Heart left ventricle (tissue), 16 donors: ENCODE data around the gene ABL2. TPM values are rescaled to one million over a fixed set of nuclear protein-coding genes. Genes with fewer than 3 reads are reported as not detected.
"Not testable (repeated sequence)": the region's sequence is repeated elsewhere in the genome, so short reads cannot be mapped to it uniquely, and the experiment has no call there.

Experiments used
- ATAC-seq, 4 donors: fragments of 200-7000 bp; cut with Tn5 transposase; one replicate each; pipeline ENCODE4 v1.9.1; 2020 to 2022; ENCODE audit warnings: moderate library complexity in 4 of 4, mild to moderate bottlenecking in 3 of 4, moderate number of reproducible peaks in 1 of 4
- DNase-seq, 5 donors: peaks; one replicate each; pipeline ENCODE4 v3.0.0-alpha.2; 2020
- H3K27ac ChIP-seq, 12 donors: fragments of 200-600 bp; sonication (generic) in 4 of 12; one replicate each; pipeline versions ENCODE4 v1.5.0 to v1.8.0; 2016 to 2022; ENCODE audit warnings: mild to moderate bottlenecking in 2 of 12
- H3K27me3 ChIP-seq, 9 donors: fragments of 200-600 bp; sonication (generic) in 2 of 9; one replicate each; pipeline versions ENCODE4 v1.5.1 to v1.8.0; 2016 to 2022; ENCODE audit warnings: mild to moderate bottlenecking in 3 of 9
- H3K36me3 ChIP-seq, 9 donors: fragments of 200-600 bp; sonication (generic) in 2 of 9; one replicate each; pipeline versions ENCODE4 v1.5.0 to v1.8.0; 2018 to 2022; ENCODE audit warnings: mild to moderate bottlenecking in 2 of 9
- H3K4me1 ChIP-seq, 12 donors: fragments of 200-600 bp; sonication (generic) in 4 of 12; one replicate each; pipeline versions ENCODE4 v1.5.0 to v1.8.0; 2016 to 2022; ENCODE audit warnings: mild to moderate bottlenecking in 3 of 12
- H3K4me3 ChIP-seq, 12 donors: fragments of 200-600 bp; sonication (generic) in 4 of 12; one replicate each; pipeline versions ENCODE4 v1.5.0 to v1.8.0; 2017 to 2022; ENCODE audit warnings: mild to moderate bottlenecking in 9 of 12, moderate library complexity in 4 of 12
- H3K9me3 ChIP-seq, 12 donors: fragments of 200-600 bp; sonication (generic) in 4 of 12; one replicate each; pipeline versions ENCODE4 v1.5.0 to v1.8.0; 2016 to 2022; ENCODE audit warnings: mild to moderate bottlenecking in 1 of 12
- POLR2A ChIP-seq, 2 donors: fragments of 450-650 bp; IDR thresholded peaks; one replicate each; pipeline ENCODE4 v1.6.1; 2017; ENCODE audit warnings: antibody characterized with exemption in 2 of 2, mild to moderate bottlenecking in 2 of 2, moderate library complexity in 2 of 2
- WGBS, 4 donors: extraction: QIAGEN DNeasy Blood & Tissue Kit in 2 of 4; methylation state at CpG; one replicate each; pipeline versions ENCODE4 v1.1.5 to v1.1.7; 2013 to 2018; 5-methylcytosine and 5-hydroxymethylcytosine counted together
- intact Hi-C, 10 donors: fragments of 100-400 bp; cut with DNase I; formaldehyde crosslinking; loops; one replicate each; pipeline versions ENCODE4 v1.11.1 to v1.14.2; 2022
- polyA plus RNA-seq, 2 donors: library from polyadenylated mRNA; stranded (reverse); fragments of 200-250 nt; gene quantifications; one replicate each; pipeline ENCODE4 v1.2.3, GENCODE V29; 2013
- total RNA-seq, 9 donors: library from RNA; depleted of rRNA in 2 of 9; stranded (reverse); fragments of >200 nt in 2 of 9; fragmentation: NEBNext Ultra II Directional in 3 of 9; extraction: Animal tissue kit (Norgen Biotek cat#: 25700) in 3 of 9; gene quantifications; one replicate each; pipeline versions ENCODE4 v1.1.0 to v1.2.4, GENCODE V29; 2016 to 2023
- TF ChIP-seq, protein P1 (sequence below), 12 donors: fragments of 200-600 bp; sonication (generic) in 4 of 12; IDR thresholded peaks; one replicate each; pipeline versions ENCODE4 v1.5.0 to v1.8.0; 2018 to 2022; ENCODE audit warnings: antibody characterized with exemption in 12 of 12, mild to moderate bottlenecking in 5 of 12
- donor health status: ischemic (EF 13 %, LVEDD 7.1; RV severe dilation, severe dysfunction).
- donor health status: healthy with polysubstance abuse.
- donor health status: DM: no; HTN: yes; CAD: no.
- donor health status: DM: no; HTN: no; CAD: no.
- donor health status: ischemic (EF 25% LVEDD 6.9; RV normal size, moderate dysfunction).
- donor health status: ischemic (EF 25% LVEDD 5.7; RV mildly dilated, moderate dysfunction).
- donor health status: healthy.
- donor health status: DM: yes; HTN: yes; CAD: no.
- donor health status: ischemic (EF 35%, LVEDD 5.7; RV mildly dilated, moderate dysfunction).
- donor health status: nonischemic (EF 11% LVEDD 7.7; RV severe dilation, severe dysfunction).
- donor health status: DM: yes; HTN: yes; CAD: no.
- donor health status: PGD.
- donor health status: ischemic (EF 29% LVEDD 5.4; RV normal size, mild dysfunction).
- donor health status: nonischemic (EF 23%, LVEDD 6.1; RV moderate dilation, normal function).

Gene ABL2
- total and polyA plus RNA-seq, 11 donors, result 2.5 to 22.0 (median 10.2) TPM

DNA sequence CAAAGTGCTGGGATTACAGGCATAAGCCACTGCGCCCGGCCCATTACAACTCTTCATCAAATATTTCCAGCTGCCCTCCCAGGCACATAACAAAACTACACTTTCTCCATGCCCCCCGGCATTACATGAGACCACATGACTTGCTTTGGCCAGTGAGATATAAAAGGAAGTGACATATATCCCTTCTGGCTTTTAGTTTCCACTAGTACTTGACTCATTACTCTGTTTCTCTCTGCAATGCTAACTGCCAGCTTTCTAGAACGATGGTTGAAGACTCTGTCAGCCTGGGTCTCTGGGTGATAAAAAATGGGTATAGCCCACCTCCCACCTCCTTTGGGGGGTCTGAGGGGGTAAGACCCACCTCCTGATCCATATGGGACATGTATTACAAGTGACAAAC is 24.2 kb downstream of the ABL2 start:
- H3K4me3 ChIP-seq, result no peak overlapping the region
- TF ChIP-seq, protein P1, sequence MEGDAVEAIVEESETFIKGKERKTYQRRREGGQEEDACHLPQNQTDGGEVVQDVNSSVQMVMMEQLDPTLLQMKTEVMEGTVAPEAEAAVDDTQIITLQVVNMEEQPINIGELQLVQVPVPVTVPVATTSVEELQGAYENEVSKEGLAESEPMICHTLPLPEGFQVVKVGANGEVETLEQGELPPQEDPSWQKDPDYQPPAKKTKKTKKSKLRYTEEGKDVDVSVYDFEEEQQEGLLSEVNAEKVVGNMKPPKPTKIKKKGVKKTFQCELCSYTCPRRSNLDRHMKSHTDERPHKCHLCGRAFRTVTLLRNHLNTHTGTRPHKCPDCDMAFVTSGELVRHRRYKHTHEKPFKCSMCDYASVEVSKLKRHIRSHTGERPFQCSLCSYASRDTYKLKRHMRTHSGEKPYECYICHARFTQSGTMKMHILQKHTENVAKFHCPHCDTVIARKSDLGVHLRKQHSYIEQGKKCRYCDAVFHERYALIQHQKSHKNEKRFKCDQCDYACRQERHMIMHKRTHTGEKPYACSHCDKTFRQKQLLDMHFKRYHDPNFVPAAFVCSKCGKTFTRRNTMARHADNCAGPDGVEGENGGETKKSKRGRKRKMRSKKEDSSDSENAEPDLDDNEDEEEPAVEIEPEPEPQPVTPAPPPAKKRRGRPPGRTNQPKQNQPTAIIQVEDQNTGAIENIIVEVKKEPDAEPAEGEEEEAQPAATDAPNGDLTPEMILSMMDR (IDR thresholded peaks at IDR 0.05), result no peak
- no peak for TF ChIP-seq POLR2A (IDR thresholded peaks at IDR 0.05)
- ATAC-seq, result no peak
- H3K4me1 ChIP-seq, result peaks cover 0 to 36% (median 11%) of the 10 kb centered on the region in 12 donors
- DNase-seq, result no peak
- intact Hi-C loops, result loop anchor here in 1 of 10 donors (10.0 kb wide), 1 partner anchor 90 kb away; the partner anchor contains the start of gene SOAT1
- no peak overlapping the region for H3K27ac ChIP-seq
- H3K36me3 ChIP-seq, result no peaks in the 10 kb centered on the region
- H3K27me3 ChIP-seq, result no peaks in the 10 kb centered on the region
- H3K9me3 ChIP-seq, result no peaks in the 10 kb centered on the region
- WGBS, 4 donors, result 86 to 92% (median 91%) methylated on average over 4 of the region's 4 CpGs

DNA sequence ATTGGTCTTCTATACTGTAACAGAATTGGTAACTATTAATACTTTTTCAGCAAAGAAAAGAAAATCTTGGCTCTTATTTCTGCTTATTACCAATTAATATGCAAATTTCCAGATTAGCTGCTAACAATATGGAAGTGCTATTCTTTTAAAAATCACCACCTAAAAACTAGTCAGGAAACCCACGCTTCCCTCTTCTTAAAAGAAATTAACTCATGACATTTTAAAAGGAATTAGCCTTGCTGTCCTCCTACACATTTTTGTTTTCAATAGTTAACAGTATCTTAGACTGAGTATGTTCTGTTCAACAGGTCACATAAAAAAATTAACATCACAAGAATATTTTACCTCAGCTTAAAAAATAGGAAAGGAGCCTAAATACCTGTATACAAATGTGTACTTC is 27.3 kb downstream of the ABL2 start:
- intact Hi-C loops, result loop anchor here in 1 of 10 donors (10.0 kb wide), 1 partner anchor 93 kb away; the partner anchor contains the start of gene SOAT1
- Histone ChIP-seq H3K4me1 (peaks cover 0 to 22% (median 2%) of the 10 kb centered on the region in 12 donors), H3K9me3 (no peaks in the 10 kb centered on the region), H3K27ac (no peak overlapping the region), H3K36me3 (no peaks in the 10 kb centered on the region), H3K4me3 (no peak overlapping the region), H3K27me3 (no peaks in the 10 kb centered on the region)
- 58 to 79% (median 76%) methylated on average over 1 of the region's 1 CpG for WGBS, 4 donors
- no peak for TF ChIP-seq POLR2A (IDR thresholded peaks at IDR 0.05)
- TF ChIP-seq, protein P1 (IDR thresholded peaks at IDR 0.05), result no peak
- ATAC-seq (no peak), DNase-seq (no peak)

DNA sequence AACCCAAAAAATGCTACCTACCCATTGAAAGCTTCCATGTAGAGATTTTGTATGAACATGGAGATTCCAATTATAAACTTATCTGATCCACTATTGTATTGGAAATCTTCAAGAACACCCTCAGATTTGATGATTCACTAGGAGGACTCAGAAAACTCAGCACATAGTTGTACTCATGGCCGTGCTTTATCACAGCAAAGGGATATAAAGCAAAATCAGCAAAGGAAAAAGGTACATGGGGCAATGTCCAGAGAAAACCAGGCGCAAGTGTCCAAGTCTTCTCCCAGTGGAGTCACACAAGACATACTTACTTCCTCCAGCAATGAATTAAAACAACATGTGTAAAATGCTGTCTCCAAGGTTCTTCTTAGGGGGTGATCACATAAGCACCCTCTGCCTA is 28.9 kb downstream of the ABL2 start:
- TF ChIP-seq, protein P1 (IDR thresholded peaks at IDR 0.05), result no peak
- WGBS, 4 donors, result 88 to 93% (median 90%) methylated on average over 2 of the region's 2 CpGs
- H3K27me3 ChIP-seq, result no peaks in the 10 kb centered on the region
- intact Hi-C loops, result loop anchor here in 1 of 10 donors (10.0 kb wide), 1 partner anchor 94 kb away; the partner anchor contains the start of gene SOAT1
- no peaks in the 10 kb centered on the region for H3K36me3 ChIP-seq
- H3K9me3 ChIP-seq, result no peaks in the 10 kb centered on the region
- DNase-seq, result no peak
- peaks cover 0 to 6% (median under 1%) of the 10 kb centered on the region in 12 donors for H3K4me1 ChIP-seq
- no peak overlapping the region for H3K4me3 ChIP-seq
- ATAC-seq, result no peak
- H3K27ac ChIP-seq, result no peak overlapping the region

DNA sequence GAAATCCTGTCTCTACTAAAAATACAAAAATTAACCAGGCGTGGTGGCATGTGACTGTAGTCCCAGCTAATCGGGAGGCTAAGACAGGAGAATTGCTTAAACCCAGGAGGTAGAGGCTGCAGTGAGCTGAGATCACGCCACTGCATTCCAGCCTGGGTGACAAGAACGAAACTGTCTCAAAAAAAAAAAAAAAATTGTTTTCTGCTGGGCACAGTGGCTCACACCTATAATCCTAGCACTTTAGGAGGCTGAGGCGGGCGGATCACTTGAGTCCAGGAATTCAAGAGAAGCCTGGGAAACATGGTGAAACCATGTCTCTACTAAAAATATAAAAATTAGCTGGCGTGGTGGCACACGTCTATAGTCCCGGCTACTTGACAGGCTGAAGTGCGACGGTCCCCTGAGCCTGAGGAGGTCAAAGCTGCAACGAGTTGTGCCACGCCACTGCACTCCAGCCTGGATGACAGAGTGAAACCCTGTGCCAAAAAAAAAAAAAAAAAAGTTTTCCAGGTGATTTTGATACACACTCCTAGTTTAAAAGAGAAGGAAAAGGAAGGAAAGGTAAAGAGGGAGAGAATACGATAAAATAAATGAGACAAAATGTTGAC is 31.7 kb downstream of the ABL2 start:
- Histone ChIP-seq H3K9me3 (no peaks in the 10 kb centered on the region), H3K4me1 (peaks cover 0 to 11% (median 0%) of the 10 kb centered on the region in 12 donors), H3K36me3 (no peaks in the 10 kb centered on the region), H3K4me3 (no peak overlapping the region), H3K27me3 (no peaks in the 10 kb centered on the region), H3K27ac (no peak overlapping the region)
- DNase-seq (no peak), ATAC-seq (peak in 2 of 4 donors; percentile 50 to 64)
- WGBS, 4 donors, result 69 to 82% (median 74%) methylated on average over 14 of the region's 14 CpGs
- TF ChIP-seq POLR2A (IDR thresholded peaks at IDR 0.05), result no peak
- TF ChIP-seq, protein P1 (IDR thresholded peaks at IDR 0.05), result no peak
- intact Hi-C loops, result loop anchor here in 1 of 10 donors (5.0 kb wide), 1 partner anchor 115 kb away; the partner anchor contains the start of gene TOR3A

DNA sequence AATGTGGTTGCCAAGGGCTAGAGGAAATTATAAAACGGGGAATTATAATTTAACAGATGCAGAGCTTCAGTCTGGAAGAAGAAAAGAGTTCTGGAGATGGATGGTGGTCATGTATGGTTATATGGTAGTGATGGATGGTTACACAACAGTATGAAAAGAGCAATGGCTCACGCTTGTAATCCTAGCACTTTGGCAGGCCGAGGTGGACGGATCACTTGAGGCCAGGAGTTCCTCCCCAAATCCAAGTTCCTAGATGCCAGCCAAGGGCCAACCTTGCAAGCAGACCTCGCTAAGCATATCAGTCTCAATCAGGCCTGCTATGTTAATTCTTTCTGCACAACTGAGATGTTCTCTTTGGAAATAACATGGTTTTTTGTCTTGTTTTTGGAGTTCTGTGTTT is 33.6 kb downstream of the ABL2 start:
- intact Hi-C loops, result loop anchor here in 3 of 10 donors (2.0 to 5.0 kb wide), 2 partner anchors 114 to 117 kb away; partner anchors contain the start of gene TOR3A (in 1 of the 3)
- ATAC-seq, DNase-seq, H3K27ac ChIP-seq, H3K36me3 ChIP-seq, H3K27me3 ChIP-seq, H3K4me3 ChIP-seq, H3K9me3 ChIP-seq: not testable (repeated sequence)
- H3K4me1 ChIP-seq, result peaks cover 0 to 20% (median 0%) of the 10 kb centered on the region in 12 donors
- 86 to 96% (median 89%) methylated on average over 5 of the region's 5 CpGs for WGBS, 4 donors
